ENCODE measurements around the gene NAPEPLD.
"Not testable (repeated sequence)": the region's sequence is repeated elsewhere in the genome, so short reads cannot be mapped to it uniquely, and the experiment has no call there.

NAPEPLD gene

GRCh38 chr7:103106005-103106702 is 42.7 kb downstream of the NAPEPLD start:
- no peak for DNase-seq

- no peak for DNase-seq
Measured at GRCh38 chr7:103101543-103101942, 47.4 kb downstream of the NAPEPLD start.

GRCh38 chr7:103100348-103100747 is 48.6 kb downstream of the NAPEPLD start:
- no peak for DNase-seq

GRCh38 chr7:103097041-103097440 is 51.9 kb downstream of the NAPEPLD start:
- DNase-seq, result no peak

- DNase-seq, result not testable (repeated sequence)
Measured at GRCh38 chr7:103095558-103095957, 53.3 kb downstream of the NAPEPLD start.

GRCh38 chr7:103094102-103094501 is 54.8 kb downstream of the NAPEPLD start:
- no peak for DNase-seq

GRCh38 chr7:103093429-103093828 is 55.5 kb downstream of the NAPEPLD start:
- DNase-seq, result no peak

GRCh38 chr7:103092321-103092720 is 56.6 kb downstream of the NAPEPLD start:
- DNase-seq, result not testable (repeated sequence)

- no peak for DNase-seq
Measured at GRCh38 chr7:103083210-103083609, 65.7 kb downstream of the NAPEPLD start.

- no peak for DNase-seq
Measured at GRCh38 chr7:103082497-103082896, 66.4 kb downstream of the NAPEPLD start.

- DNase-seq, result no peak
Measured at GRCh38 chr7:103080923-103081322, 68.0 kb downstream of the NAPEPLD start.

GRCh38 chr7:103079836-103080235 is 69.1 kb downstream of the NAPEPLD start:
- no peak for DNase-seq

GRCh38 chr7:103078226-103078625 is 70.7 kb downstream of the NAPEPLD start:
- not testable (repeated sequence) for DNase-seq

- no peak for DNase-seq
Measured at GRCh38 chr7:103077318-103077717, 71.6 kb downstream of the NAPEPLD start.

GRCh38 chr7:103076764-103077163 is 72.1 kb downstream of the NAPEPLD start:
- no peak for DNase-seq

GRCh38 chr7:103075337-103075918 is 73.5 kb downstream of the NAPEPLD start:
- DNase-seq, result peak; percentile 82

GRCh38 chr7:103074519-103075336 is 74.2 kb downstream of the NAPEPLD start, which contains the start of the genes ARMC10 and FBXL13:
Gene ARMC10, plus strand, starts transcription at chr7:103075140. Its CDS starts 133 bp downstream, at chr7:103075273.
Gene FBXL13, minus strand, starts transcription at chr7:103074796.
- peak; percentile 92 for DNase-seq

GRCh38 chr7:103073989-103074518 is 74.8 kb downstream of the NAPEPLD start:
- DNase-seq, result no peak

- no peak for DNase-seq
Measured at GRCh38 chr7:103071000-103071399, 77.9 kb downstream of the NAPEPLD start.

- no peak for DNase-seq
Measured at GRCh38 chr7:103068414-103069403, 80.2 kb downstream of the NAPEPLD start.

- peak; percentile 76 for DNase-seq
Measured at GRCh38 chr7:103065667-103066066, 83.2 kb downstream of the NAPEPLD start.

- no peak for DNase-seq
Measured at GRCh38 chr7:103063895-103064294, 85.0 kb downstream of the NAPEPLD start.
